ENCODE data around the gene PPP1R13B. TPM values are rescaled to one million over a fixed set of nuclear protein-coding genes. Genes with fewer than 3 reads are reported as not detected.

The PPP1R13B gene
- total and polyA plus RNA-seq, 2 experiments from 2014 or later = 2.0 to 8.5 TPM

GRCh38 chr14:103686831-103687485 is 160.4 kb downstream of the PPP1R13B start:
- Histone ChIP-seq H4K20me1 (replicated peaks; ENCODE audit: insufficient read depth) (peaks cover 29% of the 10 kb centered on the region), H3K36me3 (ENCODE audit: insufficient read depth) (peaks cover 39% of the 10 kb centered on the region), H3K4me3 (no peak overlapping the region), H3K27me3 (ENCODE audit: insufficient read depth) (no peaks in the 10 kb centered on the region), H3K4me1 (ENCODE audit: insufficient read depth) (no peaks in the 10 kb centered on the region), H3K9me2 (ENCODE audit: insufficient read depth) (no peaks in the 10 kb centered on the region), H3K4me2 (no peak overlapping the region), H3F3A (replicated peaks; ENCODE audit: low read depth) (peaks cover 3% of the 10 kb centered on the region; the same call in 1 of the 2 replicates), H2AFZ (no peak overlapping the region), H3K27ac (ENCODE audit: low read depth) (no peak overlapping the region), H3K79me2 (replicated peaks; ENCODE audit: insufficient read depth) (peaks cover 33% of the 10 kb centered on the region)
- Mint-ChIP-seq H3K4me3 (no peak overlapping the region), H3K27ac (no peak overlapping the region), H3K4me1 (peaks cover 3% of the 10 kb centered on the region; the same call in 2 of the 3 replicates), H3K36me3 (ENCODE audit: low read depth) (peaks cover 46% of the 10 kb centered on the region), H3K9me3 (no peaks in the 10 kb centered on the region), H3K27me3 (ENCODE audit: insufficient read depth, low read depth, poor library complexity) (peaks cover 12% of the 10 kb centered on the region)
- DNase-seq (ENCODE audit: low spot score) (no peak), ATAC-seq (no peak)
- TF ChIP-seq ZNF331 (CRISPR knock-in tag; IDR thresholded peaks at IDR 0.05; ENCODE audit: low read depth) = no peak
- no peak for TF ChIP-seq ZNF462 (CRISPR knock-in tag; IDR thresholded peaks at IDR 0.05)
- TF ChIP-seq EZH2phosphoT487 (IDR thresholded peaks at IDR 0.05; ENCODE audit: unreplicated experiment) = no peak
- TF ChIP-seq STAT1 (IDR thresholded peaks at IDR 0.05; ENCODE audit: unreplicated experiment) = no peak
- TF ChIP-seq ETS1 (IDR thresholded peaks at IDR 0.05) = no peak
- no peak for TF ChIP-seq POLR2AphosphoS5 (IDR thresholded peaks at IDR 0.05; ENCODE audit: low read depth)
- no peak for TF ChIP-seq JUNB (IDR thresholded peaks at IDR 0.05; ENCODE audit: unreplicated experiment)
- TF ChIP-seq NANOG (IDR thresholded peaks at IDR 0.05; ENCODE audit: borderline replicate concordance) = no peak
- TF ChIP-seq CTCF (conservative IDR thresholded peaks at IDR 0.05; ENCODE audit: low read depth in 2 of 2) = no peak
- no peak for TF ChIP-seq CREB1 (CRISPR knock-in tag; IDR thresholded peaks at IDR 0.05; ENCODE audit: low read depth)
- no peak for TF ChIP-seq ZNF114 (CRISPR knock-in tag; IDR thresholded peaks at IDR 0.05)
- TF ChIP-seq EZH2 (IDR thresholded peaks at IDR 0.05; ENCODE audit: low read depth, unreplicated experiment) = no peak
- TF ChIP-seq REST (IDR thresholded peaks at IDR 0.05; ENCODE audit: unreplicated experiment) = no peak

All from GM23338 (cell line).